ENCODE results near the gene NT5DC4.

Gene NT5DC4

DNA sequence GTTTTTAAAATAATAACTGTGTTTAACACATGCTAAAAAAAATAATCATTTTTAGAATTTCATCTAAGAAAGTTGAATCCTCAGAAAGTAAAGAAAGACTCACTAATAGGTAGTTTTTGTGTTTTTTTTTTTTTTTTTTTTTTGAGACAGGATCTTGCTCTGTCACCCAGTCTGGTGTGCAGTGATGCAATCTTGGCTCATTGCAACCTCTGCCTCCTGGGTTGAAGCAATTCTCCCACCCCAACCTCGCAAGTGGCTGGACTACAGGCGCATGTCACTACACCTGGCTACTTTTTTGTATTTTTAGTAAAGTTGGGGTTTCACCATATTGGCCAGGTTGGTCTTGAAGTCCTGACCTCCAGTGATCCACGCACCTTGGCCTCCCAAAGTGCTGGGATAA, 36.4 kb downstream of the NT5DC4 start:
- TF ChIP-seq EZH2 (IDR thresholded peaks at IDR 0.05; ENCODE audit: borderline replicate concordance, low read length) (no peak), CTCF (IDR thresholded peaks at IDR 0.05; ENCODE audit: low read length) (no peak)
- Histone ChIP-seq H3K36me3 (ENCODE audit: insufficient read depth, low read length) (peaks cover 94% of the 10 kb centered on the region), H2AFZ (ENCODE audit: low read length) (no peak overlapping the region), H3K4me1 (ENCODE audit: insufficient read depth, low read length, severe bottlenecking) (peaks cover 2% of the 10 kb centered on the region), H3K4me2 (ENCODE audit: low read length) (no peak overlapping the region), H3F3A (ENCODE audit: insufficient read depth, low read length) (no peaks in the 10 kb centered on the region), H3K9me2 (ENCODE audit: low read depth, low read length) (no peaks in the 10 kb centered on the region), H3K9me3 (ENCODE audit: low read length) (no peaks in the 10 kb centered on the region), H4K20me1 (ENCODE audit: insufficient read depth, low read length) (no peaks in the 10 kb centered on the region), H3K79me2 (ENCODE audit: insufficient read depth, low read length) (peaks cover 5% of the 10 kb centered on the region; the same call in 1 of the 2 replicates), H3K27ac (ENCODE audit: low read depth, low read length, poor library complexity, severe bottlenecking) (no peak overlapping the region), H3K9ac (ENCODE audit: low read length) (no peak overlapping the region), H3K27me3 (ENCODE audit: insufficient read depth, low read length) (no peaks in the 10 kb centered on the region), H3K4me3 (ENCODE audit: low read depth, low read length, poor library complexity, severe bottlenecking) (no peak overlapping the region)

DNA sequence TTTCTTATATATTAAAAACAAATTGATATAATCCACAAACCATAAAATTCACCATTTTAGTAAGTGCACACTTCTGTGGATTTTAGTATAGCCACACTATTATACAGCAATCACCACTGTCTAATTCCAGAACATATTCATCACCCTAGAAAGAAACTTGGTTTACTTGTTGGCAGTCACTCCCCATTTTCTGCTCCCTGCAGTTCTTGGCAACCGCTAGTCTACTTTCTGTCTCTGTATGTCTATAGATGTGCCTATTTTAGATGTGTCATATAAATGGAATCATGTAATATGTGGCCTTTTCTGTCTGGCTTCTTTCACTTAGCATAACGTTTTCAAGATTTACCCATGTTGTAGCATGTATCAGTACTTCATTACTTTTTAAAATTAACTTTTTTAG, 37.9 kb downstream of the NT5DC4 start:
- Histone ChIP-seq H3K9me3 (ENCODE audit: low read length) (no peaks in the 10 kb centered on the region), H3K27ac (ENCODE audit: low read depth, low read length, poor library complexity, severe bottlenecking) (no peak overlapping the region), H4K20me1 (ENCODE audit: insufficient read depth, low read length) (no peaks in the 10 kb centered on the region), H2AFZ (ENCODE audit: low read length) (no peak overlapping the region), H3K9ac (ENCODE audit: low read length) (no peak overlapping the region), H3K9me2 (ENCODE audit: low read depth, low read length) (no peaks in the 10 kb centered on the region), H3K4me2 (ENCODE audit: low read length) (no peak overlapping the region), H3K27me3 (ENCODE audit: insufficient read depth, low read length) (no peaks in the 10 kb centered on the region), H3K79me2 (ENCODE audit: insufficient read depth, low read length) (peaks cover 19% of the 10 kb centered on the region), H3F3A (ENCODE audit: insufficient read depth, low read length) (no peaks in the 10 kb centered on the region), H3K4me1 (ENCODE audit: insufficient read depth, low read length, severe bottlenecking) (peaks cover 16% of the 10 kb centered on the region), H3K36me3 (ENCODE audit: insufficient read depth, low read length) (peaks cover 87% of the 10 kb centered on the region), H3K4me3 (ENCODE audit: low read depth, low read length, poor library complexity, severe bottlenecking) (no peak overlapping the region)
- TF ChIP-seq EZH2 (IDR thresholded peaks at IDR 0.05; ENCODE audit: borderline replicate concordance, low read length) = no peak
- no peak for TF ChIP-seq CTCF (IDR thresholded peaks at IDR 0.05; ENCODE audit: low read length)

DNA sequence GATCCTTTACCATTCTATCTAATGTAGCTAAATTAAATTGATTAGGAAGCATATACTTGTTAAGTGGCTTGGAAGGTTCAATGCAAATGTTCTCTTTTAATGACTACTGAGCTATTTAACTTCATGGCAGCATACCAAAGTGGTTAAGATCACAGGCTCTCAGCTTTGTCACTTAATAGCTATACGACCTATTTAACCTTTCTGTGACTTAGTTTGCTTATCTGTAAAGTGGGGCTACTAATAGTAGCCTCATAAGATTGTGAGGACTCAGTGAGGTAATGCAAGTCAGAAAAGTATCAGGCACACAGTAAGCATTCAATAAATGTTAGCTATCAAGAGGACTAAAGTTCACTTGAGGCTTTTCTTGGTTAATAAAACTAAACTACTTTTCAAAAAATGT, 39.3 kb downstream of the NT5DC4 start:
- Histone ChIP-seq H3K9ac (ENCODE audit: low read length) (no peak overlapping the region), H3K4me1 (ENCODE audit: insufficient read depth, low read length, severe bottlenecking) (peaks cover 20% of the 10 kb centered on the region), H3F3A (ENCODE audit: insufficient read depth, low read length) (no peaks in the 10 kb centered on the region), H3K9me2 (ENCODE audit: low read depth, low read length) (no peaks in the 10 kb centered on the region), H3K9me3 (ENCODE audit: low read length) (no peaks in the 10 kb centered on the region), H3K4me2 (ENCODE audit: low read length) (no peak overlapping the region), H3K4me3 (ENCODE audit: low read depth, low read length, poor library complexity, severe bottlenecking) (no peak overlapping the region), H3K79me2 (ENCODE audit: insufficient read depth, low read length) (peaks cover 24% of the 10 kb centered on the region), H4K20me1 (ENCODE audit: insufficient read depth, low read length) (no peaks in the 10 kb centered on the region), H2AFZ (ENCODE audit: low read length) (no peak overlapping the region), H3K27me3 (ENCODE audit: insufficient read depth, low read length) (no peaks in the 10 kb centered on the region), H3K36me3 (ENCODE audit: insufficient read depth, low read length) (peaks cover 72% of the 10 kb centered on the region), H3K27ac (ENCODE audit: low read depth, low read length, poor library complexity, severe bottlenecking) (no peak overlapping the region)
- TF ChIP-seq EZH2 (IDR thresholded peaks at IDR 0.05; ENCODE audit: borderline replicate concordance, low read length) (no peak), CTCF (IDR thresholded peaks at IDR 0.05; ENCODE audit: low read length) (no peak)

Measured in OCI-LY1 (cell line).